HFFc6 (cell line): ENCODE data around the gene CNPY1. TPM values are rescaled to one million over a fixed set of nuclear protein-coding genes. Genes with fewer than 3 reads are reported as not detected.

Experiments used
- DNase-seq: peaks from one replicate; pipeline ENCODE4 v3.0.0-alpha.2; 2018
- H3K27ac Mint-ChIP-seq: 2 replicates; pipeline ENCODE4 v1.8.0; 2020; ENCODE audit warnings: mild to moderate bottlenecking, mixed read lengths
- H3K27me3 Mint-ChIP-seq: 2 replicates; pipeline ENCODE4 v1.8.0; 2021; ENCODE audit warnings: mild to moderate bottlenecking, moderate library complexity, mixed read lengths; ENCODE audit not compliant: insufficient read depth
- H3K36me3 Mint-ChIP-seq: 2 replicates; pipeline ENCODE4 v1.8.0; 2021; ENCODE audit warnings: low read depth, mixed read lengths
- H3K4me1 Mint-ChIP-seq: 2 replicates; pipeline ENCODE4 v1.8.0; 2020; ENCODE audit warnings: low read depth, mixed read lengths
- H3K4me3 Mint-ChIP-seq: 2 replicates; pipeline ENCODE4 v1.8.0; 2020; ENCODE audit warnings: mild to moderate bottlenecking, moderate library complexity, mixed read lengths
- H3K9me3 Mint-ChIP-seq: 2 replicates; pipeline ENCODE4 v1.8.0; 2020; ENCODE audit warnings: mild to moderate bottlenecking, mixed read lengths
- CTCF ChIP-seq: fragments of 200-600 bp; sonication (generic); IDR thresholded peaks from 2 replicates; pipeline ENCODE4 v1.5.0; 2021; ENCODE audit warnings: antibody characterized with exemption, mild to moderate bottlenecking
- total RNA-seq, 6 experiments: library from RNA; stranded (reverse); fragmentation: NEBNext Ultra II Directional; extraction: Animal tissue kit (Norgen Biotek cat#: 25700); gene quantifications; 2 replicates in 1 of 6; 3 replicates in 5 of 6; pipeline ENCODE4 v1.2.3, GENCODE V29; 2021

Gene CNPY1
- total RNA-seq, 6 experiments from 2014 or later: not detected

DNA sequence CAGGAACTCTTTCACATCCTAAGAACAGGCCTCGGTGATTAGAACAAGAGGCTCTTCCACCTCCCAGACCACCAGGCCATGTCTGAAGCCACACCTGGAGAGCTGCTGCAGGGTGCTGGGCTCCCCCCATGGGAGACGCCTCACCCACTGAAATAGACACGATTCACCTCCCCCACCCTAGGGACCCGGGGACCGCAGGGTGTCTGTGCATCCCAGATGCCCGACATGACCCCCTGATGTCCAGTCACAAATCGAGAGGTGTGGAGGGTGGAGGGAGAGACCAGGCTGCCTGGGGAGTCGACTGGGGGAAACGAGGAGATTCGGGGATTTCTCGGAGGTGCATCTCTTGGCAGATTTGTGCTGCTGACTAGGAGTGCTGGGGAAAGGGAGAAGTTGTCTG, 31.0 kb downstream of the CNPY1 start:
- Mint-ChIP-seq H3K9me3 (no peaks in the 10 kb centered on the region), H3K27ac (no peak overlapping the region)

GRCh38 chr7:155514296-155514695, 32.1 kb downstream of the CNPY1 start:
- H3K9me3 Mint-ChIP-seq: no peaks in the 10 kb centered on the region; the same call in 1 of the 2 replicates
- no peak overlapping the region for H3K4me3 Mint-ChIP-seq
- no peaks in the 10 kb centered on the region for H3K4me1 Mint-ChIP-seq
- H3K27me3 Mint-ChIP-seq: peaks cover 43% of the 10 kb centered on the region
- no peak for DNase-seq
- no peak for TF ChIP-seq CTCF
- no peak overlapping the region for H3K27ac Mint-ChIP-seq
- H3K36me3 Mint-ChIP-seq: no peaks in the 10 kb centered on the region

More for the DNA sequence above, 31.0 kb downstream of the CNPY1 start:
- Mint-ChIP-seq H3K36me3 (no peaks in the 10 kb centered on the region), H3K4me3 (no peak overlapping the region), H3K27me3 (peaks cover 37% of the 10 kb centered on the region), H3K4me1 (no peaks in the 10 kb centered on the region)
- no peak for DNase-seq
- TF ChIP-seq CTCF: no peak

DNA sequence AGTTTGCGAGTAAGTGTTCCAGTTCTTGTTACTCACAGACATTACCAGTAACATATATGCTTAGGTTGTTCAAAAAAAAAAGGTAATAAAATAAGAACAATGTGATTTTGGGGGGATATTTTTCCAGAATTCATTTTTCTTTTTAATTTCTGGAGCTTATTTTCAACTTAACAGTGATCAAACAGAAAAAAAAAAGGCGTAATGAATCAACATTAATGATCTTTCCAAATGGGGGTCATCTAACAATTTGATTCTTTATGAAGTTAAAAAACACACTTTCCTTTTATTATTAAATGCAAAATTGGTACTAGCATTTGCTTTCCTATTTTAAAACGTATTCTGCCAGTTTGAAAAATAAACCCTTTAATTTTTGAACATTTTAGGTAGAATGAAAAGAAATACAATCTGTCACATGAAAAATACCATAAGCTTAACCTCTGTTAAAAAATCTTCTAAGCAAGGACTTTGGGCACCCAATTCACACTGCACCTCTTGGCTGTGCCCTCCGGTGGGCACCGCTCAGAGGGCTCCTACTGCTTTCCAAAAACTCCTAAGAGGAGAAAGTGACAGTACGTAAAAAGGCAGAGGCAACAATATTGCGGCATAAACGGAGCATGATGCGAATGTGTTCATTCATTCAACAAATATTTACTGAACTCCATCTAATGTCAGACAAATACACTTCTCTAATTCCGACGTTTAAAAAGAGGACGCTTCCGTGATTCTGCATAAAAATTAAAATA, 32.6 kb downstream of the CNPY1 start:
- DNase-seq: no peak
- Mint-ChIP-seq H3K27ac (no peak overlapping the region), H3K27me3 (peaks cover 48% of the 10 kb centered on the region), H3K36me3 (no peaks in the 10 kb centered on the region), H3K4me1 (no peaks in the 10 kb centered on the region), H3K9me3 (no peaks in the 10 kb centered on the region; the same call in 1 of the 2 replicates), H3K4me3 (no peak overlapping the region)
- TF ChIP-seq CTCF: no peak

DNA sequence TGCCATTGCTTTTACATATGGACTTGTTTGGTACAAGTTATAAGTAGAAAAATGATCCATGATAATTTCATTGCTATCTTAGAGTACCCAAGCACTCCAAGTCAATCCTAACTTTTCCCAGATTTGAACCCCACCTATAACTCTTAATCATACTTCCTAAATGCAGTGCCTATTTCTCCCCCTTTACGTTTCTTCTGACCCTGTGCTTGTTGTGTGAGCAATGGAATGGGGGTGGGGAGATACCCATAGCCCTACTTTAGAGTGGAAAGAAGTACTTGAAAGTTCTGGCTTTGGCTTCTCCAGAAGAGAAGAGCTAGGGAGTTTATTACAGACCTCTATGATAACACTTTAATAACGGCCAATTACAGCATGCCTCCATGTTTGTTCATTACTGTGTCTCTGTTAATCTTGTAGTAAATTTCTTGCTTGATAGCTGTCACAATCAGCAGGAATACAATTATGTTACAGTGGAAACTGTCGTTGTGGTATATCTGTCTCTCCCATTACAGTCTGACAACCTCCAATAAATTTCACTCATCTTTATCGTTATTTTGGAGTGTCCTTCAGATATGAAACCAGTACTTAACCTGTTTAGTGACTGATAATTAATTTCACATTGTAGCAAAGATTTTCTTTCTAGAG, 34.0 kb downstream of the CNPY1 start:
- no peak overlapping the region for H3K4me3 Mint-ChIP-seq
- H3K4me1 Mint-ChIP-seq: no peaks in the 10 kb centered on the region
- no peaks in the 10 kb centered on the region; the same call in 1 of the 2 replicates for H3K9me3 Mint-ChIP-seq
- no peak for DNase-seq
- TF ChIP-seq CTCF: no peak
- H3K36me3 Mint-ChIP-seq: no peaks in the 10 kb centered on the region
- H3K27ac Mint-ChIP-seq: no peak overlapping the region
- H3K27me3 Mint-ChIP-seq: peaks cover 48% of the 10 kb centered on the region

GRCh38 chr7:155511702-155511996, 34.7 kb downstream of the CNPY1 start:
- Mint-ChIP-seq H3K9me3 (no peaks in the 10 kb centered on the region; the same call in 1 of the 2 replicates), H3K36me3 (no peaks in the 10 kb centered on the region), H3K4me1 (no peaks in the 10 kb centered on the region), H3K27me3 (peaks cover 47% of the 10 kb centered on the region), H3K4me3 (no peak overlapping the region), H3K27ac (no peak overlapping the region)
- DNase-seq: no peak
- TF ChIP-seq CTCF: no peak
